Measurements from ENCODE around the gene PLD1. TPM values are rescaled to one million over a fixed set of nuclear protein-coding genes. Genes with fewer than 3 reads are reported as not detected.
"Not testable (repeated sequence)": the region's sequence is repeated elsewhere in the genome, so short reads cannot be mapped to it uniquely, and the experiment has no call there.

PLD1 gene
- total and polyA plus RNA-seq, 10 donors = 3.0 to 75.2 (median 54.0) TPM

- Histone ChIP-seq H3K9me3 (peaks cover 0 to 7% (median 0%) of the 10 kb centered on the region in 8 donors), H3K4me3 (no peak overlapping the region), H3K27ac (peak overlapping the region in 1 of 8 donors; percentile 22), H3K27me3 (replicated peaks in 1 of 7) (no peaks in the 10 kb centered on the region), H3K4me1 (peaks cover 0 to 48% (median 28%) of the 10 kb centered on the region in 6 donors), H3K36me3 (peaks cover 0 to 13% (median 0%) of the 10 kb centered on the region in 6 donors)
- DNase-seq = no peak
- no peak for TF ChIP-seq POLR2A (IDR thresholded peaks at IDR 0.05)
- TF ChIP-seq POLR2AphosphoS5 (IDR thresholded peaks at IDR 0.05) = no peak
- TF ChIP-seq, protein P1, sequence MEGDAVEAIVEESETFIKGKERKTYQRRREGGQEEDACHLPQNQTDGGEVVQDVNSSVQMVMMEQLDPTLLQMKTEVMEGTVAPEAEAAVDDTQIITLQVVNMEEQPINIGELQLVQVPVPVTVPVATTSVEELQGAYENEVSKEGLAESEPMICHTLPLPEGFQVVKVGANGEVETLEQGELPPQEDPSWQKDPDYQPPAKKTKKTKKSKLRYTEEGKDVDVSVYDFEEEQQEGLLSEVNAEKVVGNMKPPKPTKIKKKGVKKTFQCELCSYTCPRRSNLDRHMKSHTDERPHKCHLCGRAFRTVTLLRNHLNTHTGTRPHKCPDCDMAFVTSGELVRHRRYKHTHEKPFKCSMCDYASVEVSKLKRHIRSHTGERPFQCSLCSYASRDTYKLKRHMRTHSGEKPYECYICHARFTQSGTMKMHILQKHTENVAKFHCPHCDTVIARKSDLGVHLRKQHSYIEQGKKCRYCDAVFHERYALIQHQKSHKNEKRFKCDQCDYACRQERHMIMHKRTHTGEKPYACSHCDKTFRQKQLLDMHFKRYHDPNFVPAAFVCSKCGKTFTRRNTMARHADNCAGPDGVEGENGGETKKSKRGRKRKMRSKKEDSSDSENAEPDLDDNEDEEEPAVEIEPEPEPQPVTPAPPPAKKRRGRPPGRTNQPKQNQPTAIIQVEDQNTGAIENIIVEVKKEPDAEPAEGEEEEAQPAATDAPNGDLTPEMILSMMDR (IDR thresholded peaks at IDR 0.05 in 8 of 11, conservative IDR thresholded peaks at IDR 0.05 in 3 of 11) = no peak
- 32 to 60% (median 43%) methylated on average over 1 of the region's 1 CpG for WGBS, 5 donors
- intact Hi-C loops (cut with DNase I; ENCODE audit: low total_unique reads) = no loop called here
These were observed 61.2 kb downstream of the PLD1 start for GRCh38 chr3:171749124-171749523.

- TF ChIP-seq POLR2AphosphoS5 (IDR thresholded peaks at IDR 0.05) = no peak
- TF ChIP-seq, protein P1 (IDR thresholded peaks at IDR 0.05 in 8 of 11, conservative IDR thresholded peaks at IDR 0.05 in 3 of 11) = no peak
- Histone ChIP-seq H3K36me3 (peaks cover 0 to 13% (median 0%) of the 10 kb centered on the region in 6 donors), H3K27me3 (replicated peaks in 1 of 7) (no peaks in the 10 kb centered on the region), H3K4me3 (no peak overlapping the region), H3K4me1 (peaks cover 0 to 51% (median 28%) of the 10 kb centered on the region in 6 donors), H3K27ac (peak overlapping the region in 1 of 8 donors; percentile 22), H3K9me3 (peaks cover 0 to 7% (median 0%) of the 10 kb centered on the region in 8 donors)
- intact Hi-C loops (cut with DNase I; ENCODE audit: low total_unique reads) = no loop called here
- WGBS, 5 donors = 66 to 79% (median 70%) methylated on average over 7 of the region's 7 CpGs
- DNase-seq = no peak
These were observed 62.0 kb downstream of the PLD1 start for GRCh38 chr3:171748064-171748924.

- intact Hi-C loops (cut with DNase I; ENCODE audit: low total_unique reads) = no loop called here
- Histone ChIP-seq H3K27ac (no peak overlapping the region), H3K4me1 (peaks cover 0 to 43% (median 26%) of the 10 kb centered on the region in 6 donors), H3K36me3 (peaks cover 0 to 13% (median 0%) of the 10 kb centered on the region in 6 donors), H3K9me3 (peaks cover 0 to 7% (median 0%) of the 10 kb centered on the region in 8 donors), H3K27me3 (replicated peaks in 1 of 7) (no peaks in the 10 kb centered on the region), H3K4me3 (no peak overlapping the region)
- TF ChIP-seq POLR2AphosphoS5 (IDR thresholded peaks at IDR 0.05) (no peak), POLR2A (IDR thresholded peaks at IDR 0.05) (no peak)
- TF ChIP-seq, protein P1 (IDR thresholded peaks at IDR 0.05 in 8 of 11, conservative IDR thresholded peaks at IDR 0.05 in 3 of 11) = no peak
- 31 to 69% (median 51%) methylated on average over 2 of the region's 2 CpGs for WGBS, 5 donors
- DNase-seq = no peak
These were observed 62.9 kb downstream of the PLD1 start for GRCh38 chr3:171747223-171747920.

DNA sequence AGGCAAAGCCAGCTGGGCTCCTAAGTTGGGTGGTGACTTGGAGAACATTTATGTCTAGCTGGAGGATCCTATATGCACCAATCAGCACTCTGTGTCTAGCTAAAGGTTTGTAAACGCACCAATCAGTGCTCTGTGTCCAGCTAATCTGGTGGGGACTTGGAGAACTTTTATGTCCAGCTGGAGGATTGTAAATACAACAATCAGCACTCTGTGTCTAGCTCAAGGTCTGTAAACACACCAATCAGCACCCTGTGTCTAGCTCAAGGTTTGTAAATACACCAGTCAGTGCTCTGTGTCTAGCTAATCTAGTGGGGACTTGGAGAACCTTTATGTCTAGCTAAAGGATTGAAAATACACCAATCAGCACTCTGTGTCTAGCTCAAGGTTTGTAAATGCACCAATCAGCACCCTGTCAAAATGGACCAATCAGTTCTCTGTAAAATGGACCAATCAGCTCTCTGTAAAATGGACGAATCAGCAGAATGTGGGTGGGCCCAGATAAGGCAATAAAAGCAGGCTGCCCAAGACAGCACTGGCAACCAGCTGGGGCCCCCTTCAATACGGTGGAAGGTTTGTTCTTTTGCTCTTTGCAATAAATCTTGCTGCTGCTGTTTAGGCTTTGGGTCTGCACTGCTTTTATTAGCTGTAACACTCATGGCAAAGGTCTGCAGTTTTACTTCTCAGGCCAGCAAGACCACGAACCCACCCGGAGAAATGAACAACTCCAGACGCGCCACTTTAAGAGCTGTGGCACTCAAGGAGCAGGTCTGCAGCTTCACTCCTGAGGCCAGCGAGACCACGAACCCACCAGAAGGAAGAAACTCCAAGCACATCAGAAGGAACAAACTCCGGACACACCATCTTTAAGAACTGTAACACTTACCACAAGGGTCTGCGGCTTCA is 63.7 kb downstream of the PLD1 start:
- not testable (repeated sequence) for DNase-seq

More for the DNA sequence above, 63.7 kb downstream of the PLD1 start:
- H3K27ac ChIP-seq; H3K9me3 ChIP-seq; H3K4me3 ChIP-seq; intact Hi-C loops (cut with DNase I; ENCODE audit: low total_unique reads); H3K27me3 ChIP-seq (replicated peaks in 1 of 7): not testable (repeated sequence)
- peaks cover 0 to 47% (median 26%) of the 10 kb centered on the region in 6 donors for H3K4me1 ChIP-seq
- H3K36me3 ChIP-seq = peaks cover 0 to 13% (median 0%) of the 10 kb centered on the region in 6 donors
- 70 to 89% (median 78%) methylated on average over 11 of the region's 11 CpGs for WGBS, 5 donors
